Measurements from ENCODE around the gene SPP2. TPM values are rescaled to one million over a fixed set of nuclear protein-coding genes. Genes with fewer than 3 reads are reported as not detected.

Gene SPP2
- total RNA-seq, 1 donor = not detected

DNA sequence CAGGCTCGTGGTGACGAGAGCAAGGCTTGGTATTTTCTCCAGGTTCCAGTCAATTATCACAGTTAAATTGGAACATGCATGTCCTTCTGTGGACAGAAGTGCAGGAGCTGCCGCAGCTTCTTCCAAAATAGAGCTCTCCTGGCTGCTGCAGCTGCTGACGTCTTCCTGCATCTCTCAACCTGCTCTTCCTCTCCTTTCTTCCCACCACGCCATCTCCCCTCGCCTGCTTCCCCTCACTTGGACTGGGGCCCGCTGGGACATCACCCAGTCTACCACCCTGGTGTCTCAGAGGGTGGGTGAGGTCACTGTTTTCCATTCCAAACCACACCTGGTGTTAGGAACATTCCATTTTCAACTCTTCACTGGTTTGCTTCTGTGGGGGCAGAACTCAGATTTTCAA, 41.4 kb downstream of the SPP2 start:
- DNase-seq (ENCODE audit: low read depth in 2 of 3, low spot score in 2 of 3) = no peak

DNA sequence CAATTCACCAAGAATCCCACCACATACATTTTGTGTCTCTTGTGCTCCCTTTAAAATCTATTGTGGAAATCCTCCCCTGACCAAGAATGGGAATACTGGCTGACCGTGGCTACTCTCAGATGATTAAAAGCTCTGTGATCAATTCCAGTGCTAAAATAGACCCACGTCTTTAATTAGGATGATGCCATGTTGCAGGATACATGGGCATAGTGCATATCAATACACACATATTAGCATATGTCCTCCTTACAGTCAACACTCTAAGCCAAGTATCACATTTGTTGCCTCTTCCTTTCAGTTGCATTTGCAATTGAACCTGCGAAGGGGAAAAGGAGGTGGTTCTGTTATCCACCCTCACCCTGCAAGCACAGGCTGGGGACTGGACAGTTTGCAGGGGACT, 41.8 kb downstream of the SPP2 start:
- no peak for DNase-seq (ENCODE audit: low read depth in 2 of 3, low spot score in 2 of 3)

GRCh38 chr2:234095301-234095700, 44.8 kb downstream of the SPP2 start:
- no peak for DNase-seq (ENCODE audit: low read depth in 2 of 3, low spot score in 2 of 3)

DNA sequence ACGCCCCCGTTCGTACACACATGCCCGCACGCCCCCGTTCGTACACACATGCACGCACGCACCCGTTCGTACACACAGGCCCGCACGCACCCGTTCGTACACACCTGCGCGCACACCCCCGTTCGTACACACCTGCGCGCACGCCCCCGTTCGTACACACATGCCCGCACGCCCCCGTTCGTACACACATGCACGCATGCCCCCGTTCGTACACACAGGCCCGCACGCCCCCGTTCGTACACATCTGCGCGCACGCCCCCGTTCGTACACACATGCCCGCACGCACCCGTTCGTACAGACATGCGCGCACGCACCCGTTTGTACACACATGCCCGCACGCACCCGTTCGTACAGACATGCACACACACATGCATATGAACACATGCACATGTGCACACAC, 45.7 kb downstream of the SPP2 start:
- DNase-seq (ENCODE audit: low read depth in 2 of 3, low spot score in 2 of 3) = no peak

- DNase-seq (ENCODE audit: low read depth in 2 of 3, low spot score in 2 of 3) = no peak
These were observed 48.2 kb downstream of the SPP2 start for GRCh38 chr2:234098681-234099080.

GRCh38 chr2:234099266-234099665, 48.8 kb downstream of the SPP2 start:
- DNase-seq (ENCODE audit: low read depth in 2 of 3, low spot score in 2 of 3) = peak in 1 of 3 donors; percentile 34

DNA sequence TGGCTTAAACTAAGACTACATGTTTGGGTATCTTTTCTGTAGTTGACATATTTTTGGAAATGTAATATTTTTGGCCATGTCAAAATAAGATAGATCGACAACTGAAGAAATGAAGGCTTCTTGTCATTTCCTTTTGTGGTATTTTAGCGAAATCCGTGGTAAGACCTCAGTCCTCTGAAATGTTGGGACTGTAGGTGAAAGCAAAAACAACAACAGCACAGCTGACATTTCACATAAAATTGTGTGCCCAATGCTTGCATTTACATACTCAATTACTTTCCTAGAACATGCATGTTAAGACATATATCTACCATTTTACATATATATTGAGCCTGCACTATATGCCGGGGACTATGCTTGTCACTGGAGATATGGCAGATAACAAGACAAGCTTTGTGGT, 50.2 kb downstream of the SPP2 start:
- peak in 1 of 3 donors; percentile 35 for DNase-seq (ENCODE audit: low read depth in 2 of 3, low spot score in 2 of 3)

- DNase-seq (ENCODE audit: low read depth in 2 of 3, low spot score in 2 of 3) = no peak
These were observed 51.6 kb downstream of the SPP2 start for GRCh38 chr2:234102112-234102511.

DNA sequence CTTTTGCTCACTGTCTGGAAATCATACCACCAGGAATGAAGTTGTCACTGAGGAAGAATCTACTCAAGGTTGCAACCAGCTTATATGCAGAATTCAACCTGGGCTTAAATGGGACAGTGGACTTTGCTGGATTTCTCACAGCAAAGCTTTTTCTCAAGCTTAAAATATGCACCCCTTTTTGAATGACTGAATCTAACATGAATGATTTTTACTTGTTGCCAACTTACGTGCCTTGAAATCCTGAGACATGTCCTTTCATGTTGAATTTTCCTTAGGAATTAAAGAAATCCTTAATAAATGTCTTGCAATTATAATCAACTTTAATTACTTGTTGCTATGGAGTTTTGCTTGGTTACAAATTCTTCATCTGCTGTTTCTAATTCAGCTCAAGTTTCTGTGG, 57.4 kb downstream of the SPP2 start:
- DNase-seq (ENCODE audit: low read depth in 2 of 3, low spot score in 2 of 3) = no peak

GRCh38 chr2:234109321-234109720, 58.8 kb downstream of the SPP2 start:
- no peak for DNase-seq (ENCODE audit: low read depth in 2 of 3, low spot score in 2 of 3)

DNA sequence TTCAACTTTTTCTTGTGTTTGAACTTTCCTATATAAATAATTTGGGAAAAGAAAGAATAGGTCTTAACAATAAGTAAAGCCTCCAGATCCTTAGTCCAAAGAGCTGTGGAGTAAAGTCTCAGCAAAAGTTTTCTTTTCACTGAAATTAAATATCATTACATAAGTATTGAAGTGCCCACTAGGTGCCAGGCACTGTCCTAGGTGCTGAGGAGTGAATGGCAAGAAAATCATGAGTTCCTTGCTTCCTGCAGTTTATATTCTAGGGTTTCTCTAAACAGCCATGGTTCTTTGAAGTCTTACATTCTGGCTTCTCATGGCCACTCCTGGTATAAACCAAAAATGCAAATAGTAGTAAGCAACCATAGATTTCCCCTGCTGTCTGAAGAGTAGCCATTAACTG, 59.7 kb downstream of the SPP2 start:
- no peak for DNase-seq (ENCODE audit: low read depth in 2 of 3, low spot score in 2 of 3)

DNA sequence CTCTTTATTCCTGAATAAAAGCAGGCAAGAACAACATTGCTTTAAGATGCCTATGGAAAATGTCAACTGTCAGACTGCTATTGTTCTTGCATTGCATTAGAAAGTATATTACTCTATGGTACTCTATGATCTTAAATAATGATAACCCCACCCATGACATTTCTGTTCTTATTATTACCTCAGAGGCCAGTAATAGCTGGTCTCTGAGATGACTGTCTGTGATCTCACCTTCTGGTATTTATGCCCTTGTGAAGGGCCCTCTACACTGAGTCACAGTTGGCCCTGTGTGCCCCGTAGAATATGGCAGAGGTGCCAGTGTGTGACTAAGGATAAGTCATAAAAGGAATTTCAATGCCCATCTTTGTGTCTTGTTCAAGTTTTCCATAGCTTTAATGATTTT, 61.0 kb downstream of the SPP2 start:
- no peak for DNase-seq (ENCODE audit: low read depth in 2 of 3, low spot score in 2 of 3)

GRCh38 chr2:234116010-234116409, 65.5 kb downstream of the SPP2 start:
- DNase-seq (ENCODE audit: low read depth in 2 of 3, low spot score in 2 of 3) = no peak

DNA sequence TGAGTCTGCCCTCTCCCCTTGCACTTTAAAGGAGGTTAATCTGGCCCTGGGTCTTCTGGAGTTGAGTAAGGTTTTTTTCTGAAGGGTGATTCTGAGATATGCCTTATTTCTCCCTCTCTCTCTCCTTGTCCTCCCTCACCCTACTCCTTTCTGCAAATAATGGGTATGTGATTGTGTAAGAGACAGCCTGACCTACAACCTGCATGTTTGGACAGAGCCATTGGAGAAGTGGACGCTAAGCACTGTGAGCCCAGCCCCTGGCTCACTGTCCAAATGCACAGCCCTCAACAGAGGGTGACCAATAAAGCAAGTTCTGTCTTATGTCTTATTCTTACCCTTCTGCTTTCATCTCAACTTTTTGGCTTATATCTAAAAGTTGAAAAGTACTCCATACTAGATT, 71.5 kb downstream of the SPP2 start:
- no peak for DNase-seq (ENCODE audit: low read depth in 2 of 3, low spot score in 2 of 3)

DNA sequence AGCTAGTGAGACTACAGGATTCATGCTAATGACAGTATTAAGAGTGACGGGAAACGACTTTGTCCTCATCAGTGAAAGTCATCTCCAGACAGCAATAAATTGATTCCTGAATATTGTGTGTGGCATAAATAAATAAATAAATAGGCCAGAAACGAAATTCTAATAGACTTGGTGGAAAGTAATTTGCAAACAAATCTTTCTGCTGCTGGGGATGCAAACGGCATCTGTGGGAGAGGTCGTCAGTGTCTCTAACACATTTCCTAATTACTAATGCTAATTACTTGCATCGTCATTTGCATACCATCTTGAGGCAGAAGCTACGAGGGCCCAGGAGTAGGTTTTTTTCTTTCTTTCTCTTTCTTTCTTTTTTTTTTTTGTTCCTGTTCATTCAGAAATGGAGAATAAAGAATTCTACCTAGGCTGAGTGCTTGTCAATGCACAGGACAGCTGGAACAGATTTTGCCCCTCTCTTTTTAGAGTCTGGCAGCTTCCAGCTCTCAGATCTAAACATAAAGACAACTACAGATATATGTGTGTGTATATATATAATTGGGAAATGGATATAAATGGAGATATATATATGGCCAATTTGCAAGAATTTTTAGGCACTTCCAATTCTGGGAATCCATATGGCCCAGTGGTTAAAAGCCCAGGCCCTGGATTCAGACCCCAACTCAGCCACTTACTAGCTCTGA, 75.1 kb downstream of the SPP2 start:
- no peak for DNase-seq (ENCODE audit: low read depth in 2 of 3, low spot score in 2 of 3)

DNA sequence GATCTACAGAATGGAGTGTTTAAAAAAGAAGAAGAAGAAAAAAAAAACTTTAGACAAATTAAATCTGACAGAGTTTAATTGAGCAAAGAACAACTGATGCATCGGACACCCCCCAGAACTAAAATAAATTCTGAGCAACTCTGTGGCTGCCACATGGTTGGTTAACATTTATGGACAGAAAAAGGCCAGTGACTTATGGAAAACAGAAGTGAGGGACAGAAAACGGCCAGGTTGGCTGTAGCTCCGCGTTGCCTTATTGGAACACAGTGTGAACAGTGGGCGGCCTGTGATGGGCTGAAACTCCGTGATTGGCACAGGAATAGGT, 75.6 kb downstream of the SPP2 start:
- DNase-seq (ENCODE audit: low read depth in 2 of 3, low spot score in 2 of 3) = no peak

Other genes starting within 250 kb of the SPP2 start
- 1.9 TPM for gene HJURP, start 196.2 kb upstream of the SPP2 start, total RNA-seq
- gene TRPM8, start 133.3 kb upstream of the SPP2 start, total RNA-seq = not detected